Gastrocnemius medialis (tissue), 4 donors: ENCODE results near the gene SLC66A2.

Experiments
- CTCF ChIP-seq, 5 experiments: fragments of 450-650 bp in 3 of 5; fragments of 200-600 bp in 2 of 5; sonication (generic) in 2 of 5; IDR thresholded peaks in 4 of 5; conservative IDR thresholded peaks in 1 of 5; 1 replicate in 4 of 5; 2 replicates in 1 of 5; pipeline ENCODE4 v1.5.1; 2016 to 2019; ENCODE audit warnings: antibody characterized with exemption in 5 of 5, mild to moderate bottlenecking in 3 of 5, moderate library complexity in 3 of 5
- POLR2A ChIP-seq, 2 donors: fragments of 450-650 bp; IDR thresholded peaks; one replicate each; pipeline ENCODE4 v1.6.1; 2017; ENCODE audit warnings: antibody characterized with exemption in 2 of 2, mild to moderate bottlenecking in 2 of 2, moderate library complexity in 2 of 2

GRCh38 chr18:79878741-79879378, 72.6 kb downstream of the SLC66A2 start:
- no peak for TF ChIP-seq CTCF (IDR thresholded peaks at IDR 0.05 in 4 of 5, conservative IDR thresholded peaks at IDR 0.05 in 1 of 5)
- no peak for TF ChIP-seq POLR2A (IDR thresholded peaks at IDR 0.05)
